ENCODE results near the gene ZNF433. TPM values are rescaled to one million over a fixed set of nuclear protein-coding genes. Genes with fewer than 3 reads are reported as not detected.
A peak's percentile ranks its signal among the peaks of the same experiment; 100 is the strongest.
"Not testable (repeated sequence)": the region's sequence is repeated elsewhere in the genome, so short reads cannot be mapped to it uniquely, and the experiment has no call there.

Gene ZNF433
- total and polyA plus RNA-seq, 2 experiments from 2014 or later, result 2.0 to 3.4 TPM

GRCh38 chr19:12077375-12077774 is 41.9 kb upstream of the ZNF433 start:
- H3K4me3 Mint-ChIP-seq, result no peak overlapping the region
- ATAC-seq (no peak), DNase-seq (ENCODE audit: low spot score) (no peak)
- Histone ChIP-seq H3K4me1 (ENCODE audit: insufficient read depth) (no peaks in the 10 kb centered on the region), H3K36me3 (ENCODE audit: insufficient read depth) (peaks cover 74% of the 10 kb centered on the region), H3K27ac (ENCODE audit: low read depth) (no peak overlapping the region), H3K79me2 (replicated peaks; ENCODE audit: insufficient read depth) (no peaks in the 10 kb centered on the region), H4K20me1 (replicated peaks; ENCODE audit: insufficient read depth) (no peaks in the 10 kb centered on the region), H3K9me2 (ENCODE audit: insufficient read depth) (no peaks in the 10 kb centered on the region), H3K4me2 (no peak overlapping the region), H3K27me3 (ENCODE audit: insufficient read depth) (no peaks in the 10 kb centered on the region), H3K4me3 (peak overlapping the region; percentile 32; the same call in 1 of the 2 replicates), H3F3A (replicated peaks; ENCODE audit: low read depth) (no peaks in the 10 kb centered on the region), H2AFZ (no peak overlapping the region)
- H3K27me3 Mint-ChIP-seq (ENCODE audit: insufficient read depth, low read depth, poor library complexity), result peaks cover 4% of the 10 kb centered on the region
- peaks cover 92% of the 10 kb centered on the region for H3K9me3 Mint-ChIP-seq
- H3K27ac Mint-ChIP-seq, result no peak overlapping the region
- H3K4me1 Mint-ChIP-seq, result no peaks in the 10 kb centered on the region
- peaks cover 37% of the 10 kb centered on the region for H3K36me3 Mint-ChIP-seq (ENCODE audit: low read depth)
- TF ChIP-seq ZNF331 (CRISPR knock-in tag; IDR thresholded peaks at IDR 0.05; ENCODE audit: low read depth) (no peak), NANOG (IDR thresholded peaks at IDR 0.05; ENCODE audit: borderline replicate concordance) (no peak), CTCF (conservative IDR thresholded peaks at IDR 0.05; ENCODE audit: low read depth in 2 of 2) (no peak), STAT1 (IDR thresholded peaks at IDR 0.05; ENCODE audit: unreplicated experiment) (no peak)

GRCh38 chr19:12076331-12076730 is 40.9 kb upstream of the ZNF433 start:
- H3K4me3 ChIP-seq, result peak overlapping the region; percentile 32; the same call in 1 of the 2 replicates
- H3K4me2 ChIP-seq; H3K27me3 ChIP-seq (ENCODE audit: insufficient read depth); ATAC-seq; H3K4me3 Mint-ChIP-seq; H3K79me2 ChIP-seq (replicated peaks; ENCODE audit: insufficient read depth); H2AFZ ChIP-seq; H3K27ac ChIP-seq (ENCODE audit: low read depth); H3K4me1 Mint-ChIP-seq; H4K20me1 ChIP-seq (replicated peaks; ENCODE audit: insufficient read depth); H3K4me1 ChIP-seq (ENCODE audit: insufficient read depth); H3F3A ChIP-seq (replicated peaks; ENCODE audit: low read depth); DNase-seq (ENCODE audit: low spot score); H3K9me2 ChIP-seq (ENCODE audit: insufficient read depth); H3K27me3 Mint-ChIP-seq (ENCODE audit: insufficient read depth, low read depth, poor library complexity); H3K27ac Mint-ChIP-seq: not testable (repeated sequence)
- H3K36me3 ChIP-seq (ENCODE audit: insufficient read depth), result peaks cover 80% of the 10 kb centered on the region
- Mint-ChIP-seq H3K9me3 (peaks cover 93% of the 10 kb centered on the region), H3K36me3 (ENCODE audit: low read depth) (peaks cover 36% of the 10 kb centered on the region)

GRCh38 chr19:12075538-12076139 is 40.2 kb upstream of the ZNF433 start:
- peaks cover 93% of the 10 kb centered on the region for H3K9me3 Mint-ChIP-seq
- Histone ChIP-seq H4K20me1 (replicated peaks; ENCODE audit: insufficient read depth) (no peaks in the 10 kb centered on the region), H3K4me2 (no peak overlapping the region), H3K27me3 (ENCODE audit: insufficient read depth) (no peaks in the 10 kb centered on the region), H3K36me3 (ENCODE audit: insufficient read depth) (peaks cover 74% of the 10 kb centered on the region), H3K27ac (ENCODE audit: low read depth) (no peak overlapping the region), H2AFZ (no peak overlapping the region), H3K4me3 (no peak overlapping the region; the same call in 1 of the 2 replicates), H3K9me2 (ENCODE audit: insufficient read depth) (no peaks in the 10 kb centered on the region), H3F3A (replicated peaks; ENCODE audit: low read depth) (no peaks in the 10 kb centered on the region), H3K79me2 (replicated peaks; ENCODE audit: insufficient read depth) (0 out of 2 replicates have a peak, but pooled peaks cover 4% of the 10 kb centered on the region), H3K4me1 (ENCODE audit: insufficient read depth) (no peaks in the 10 kb centered on the region)
- no peaks in the 10 kb centered on the region for H3K4me1 Mint-ChIP-seq
- no peak overlapping the region for H3K4me3 Mint-ChIP-seq
- peaks cover 34% of the 10 kb centered on the region for H3K36me3 Mint-ChIP-seq (ENCODE audit: low read depth)
- H3K27me3 Mint-ChIP-seq (ENCODE audit: insufficient read depth, low read depth, poor library complexity), result no peaks in the 10 kb centered on the region
- H3K27ac Mint-ChIP-seq, result no peak overlapping the region
- DNase-seq (ENCODE audit: low spot score), result no peak
- no peak for ATAC-seq
- no peak for TF ChIP-seq STAT1 (IDR thresholded peaks at IDR 0.05; ENCODE audit: unreplicated experiment)
- no peak for TF ChIP-seq ZNF114 (CRISPR knock-in tag; IDR thresholded peaks at IDR 0.05)
- no peak for TF ChIP-seq REST (IDR thresholded peaks at IDR 0.05; ENCODE audit: unreplicated experiment)
- no peak for TF ChIP-seq JUNB (IDR thresholded peaks at IDR 0.05; ENCODE audit: unreplicated experiment)
- no peak for TF ChIP-seq CREB1 (CRISPR knock-in tag; IDR thresholded peaks at IDR 0.05; ENCODE audit: low read depth)
- no peak for TF ChIP-seq EZH2phosphoT487 (IDR thresholded peaks at IDR 0.05; ENCODE audit: unreplicated experiment)
- TF ChIP-seq ETS1 (IDR thresholded peaks at IDR 0.05), result no peak
- TF ChIP-seq EZH2 (IDR thresholded peaks at IDR 0.05; ENCODE audit: low read depth, unreplicated experiment), result no peak
- no peak for TF ChIP-seq NANOG (IDR thresholded peaks at IDR 0.05; ENCODE audit: borderline replicate concordance)
- no peak for TF ChIP-seq ZNF331 (CRISPR knock-in tag; IDR thresholded peaks at IDR 0.05; ENCODE audit: low read depth)

Measured in GM23338 (cell line).